ENCODE results near the gene MRPL14.

GRCh38 chr6:44123544-44123943 lies 3.7 kb downstream of the MRPL14 start:
- no peak for TF ChIP-seq CTCF (IDR thresholded peaks at IDR 0.05; ENCODE audit: low read length)
- no peak for TF ChIP-seq EZH2 (optimal IDR thresholded peaks at IDR 0.05; ENCODE audit: low read depth, low read length)

Measured in MM.1S (cell line).